ENCODE results near the gene ATOH8.

The ATOH8 gene

DNA sequence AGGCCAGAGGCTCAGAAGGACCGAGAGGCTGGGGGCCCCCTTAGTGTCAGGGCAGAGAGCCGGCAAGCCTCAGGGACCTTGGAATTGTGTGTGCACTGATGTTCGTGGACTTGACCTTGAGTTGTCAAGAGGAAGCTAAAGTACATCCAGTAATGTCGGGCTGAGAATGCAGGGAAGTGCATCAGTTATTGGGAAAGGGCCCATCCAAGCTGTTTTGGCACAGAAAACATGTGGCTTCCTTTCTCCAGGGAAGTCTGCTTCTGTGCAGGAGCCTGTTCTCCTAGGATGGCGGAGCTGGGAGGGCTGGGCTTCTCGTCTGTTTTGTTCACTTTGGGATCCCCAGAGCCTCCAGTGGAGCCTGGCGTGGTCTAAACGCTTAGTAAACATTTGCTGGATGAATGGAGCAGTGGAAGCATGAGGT, 23.7 kb downstream of the ATOH8 start:
- H3K9ac ChIP-seq (ENCODE audit: low read depth, low read length) = no peak overlapping the region
- peaks cover 8% of the 10 kb centered on the region; the same call in 1 of the 2 replicates for H3K27me3 ChIP-seq (ENCODE audit: insufficient read depth, low read length)
- H3K9me3 ChIP-seq (ENCODE audit: insufficient read depth, low read depth, low read length) = no peaks in the 10 kb centered on the region
- H3K4me3 ChIP-seq (ENCODE audit: low read length) = no peak overlapping the region
- no peak overlapping the region for H3K27ac ChIP-seq (ENCODE audit: low read length)
- H3K36me3 ChIP-seq (ENCODE audit: insufficient read depth, low read depth, low read length) = no peaks in the 10 kb centered on the region
- H3K4me1 ChIP-seq (ENCODE audit: insufficient read depth, low read length) = no peaks in the 10 kb centered on the region; the same call in 1 of the 2 replicates

- no peak overlapping the region for H3K27ac ChIP-seq (ENCODE audit: low read length)
- no peak overlapping the region for H3K9ac ChIP-seq (ENCODE audit: low read depth, low read length)
- H3K36me3 ChIP-seq (ENCODE audit: insufficient read depth, low read depth, low read length) = no peaks in the 10 kb centered on the region
- no peaks in the 10 kb centered on the region for H3K9me3 ChIP-seq (ENCODE audit: insufficient read depth, low read depth, low read length)
- no peaks in the 10 kb centered on the region for H3K4me1 ChIP-seq (ENCODE audit: insufficient read depth, low read length)
- no peaks in the 10 kb centered on the region for H3K27me3 ChIP-seq (ENCODE audit: insufficient read depth, low read length)
- H3K4me3 ChIP-seq (ENCODE audit: low read length) = no peak overlapping the region
These were observed 25.0 kb downstream of the ATOH8 start for GRCh38 chr2:85778646-85779379.

- Histone ChIP-seq H3K4me1 (ENCODE audit: insufficient read depth, low read length) (no peaks in the 10 kb centered on the region), H3K36me3 (ENCODE audit: insufficient read depth, low read depth, low read length) (no peaks in the 10 kb centered on the region), H3K4me3 (ENCODE audit: low read length) (no peak overlapping the region), H3K9ac (ENCODE audit: low read depth, low read length) (no peak overlapping the region), H3K9me3 (ENCODE audit: insufficient read depth, low read depth, low read length) (no peaks in the 10 kb centered on the region), H3K27me3 (ENCODE audit: insufficient read depth, low read length) (no peaks in the 10 kb centered on the region), H3K27ac (ENCODE audit: low read length) (no peak overlapping the region)
These were observed 26.0 kb downstream of the ATOH8 start for GRCh38 chr2:85779641-85780315.

DNA sequence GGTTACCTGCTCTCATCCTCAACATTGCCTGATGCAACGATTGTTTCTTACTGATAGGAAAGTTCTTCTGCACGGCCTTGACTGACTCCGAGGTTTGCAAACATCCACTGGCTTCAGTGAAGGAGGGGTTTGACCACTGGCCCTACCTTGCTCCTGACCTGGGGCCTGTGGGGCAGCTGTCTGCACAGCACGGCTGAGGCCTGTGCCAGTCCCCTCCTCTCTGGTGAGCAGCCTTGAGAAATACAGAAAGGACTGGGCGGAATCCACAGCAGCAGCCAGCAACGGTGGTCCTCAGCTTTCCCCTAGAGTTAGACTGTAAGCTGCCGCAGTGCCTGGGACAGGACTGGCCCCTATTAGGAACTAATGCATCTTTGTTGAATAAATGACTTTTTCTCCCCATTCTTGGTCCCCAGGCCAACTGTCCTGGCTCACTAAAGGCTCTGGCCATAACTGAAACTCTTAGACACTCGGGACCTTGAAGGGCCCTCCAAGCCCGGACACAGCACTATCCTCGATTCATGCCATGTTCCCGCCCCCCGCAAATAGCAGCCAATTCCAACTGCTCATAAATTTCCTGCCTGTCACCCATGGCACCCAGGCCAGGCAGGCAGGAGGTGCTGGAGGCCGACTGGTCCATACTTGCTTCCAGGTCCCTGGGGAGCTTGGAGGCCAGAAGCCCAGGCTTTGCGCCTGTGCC, 26.7 kb downstream of the ATOH8 start:
- H3K36me3 ChIP-seq (ENCODE audit: insufficient read depth, low read depth, low read length) = no peaks in the 10 kb centered on the region
- H3K27ac ChIP-seq (ENCODE audit: low read length) = no peak overlapping the region
- H3K4me3 ChIP-seq (ENCODE audit: low read length) = no peak overlapping the region
- H3K4me1 ChIP-seq (ENCODE audit: insufficient read depth, low read length) = no peaks in the 10 kb centered on the region
- no peaks in the 10 kb centered on the region for H3K27me3 ChIP-seq (ENCODE audit: insufficient read depth, low read length)
- no peak overlapping the region for H3K9ac ChIP-seq (ENCODE audit: low read depth, low read length)
- H3K9me3 ChIP-seq (ENCODE audit: insufficient read depth, low read depth, low read length) = no peaks in the 10 kb centered on the region

DNA sequence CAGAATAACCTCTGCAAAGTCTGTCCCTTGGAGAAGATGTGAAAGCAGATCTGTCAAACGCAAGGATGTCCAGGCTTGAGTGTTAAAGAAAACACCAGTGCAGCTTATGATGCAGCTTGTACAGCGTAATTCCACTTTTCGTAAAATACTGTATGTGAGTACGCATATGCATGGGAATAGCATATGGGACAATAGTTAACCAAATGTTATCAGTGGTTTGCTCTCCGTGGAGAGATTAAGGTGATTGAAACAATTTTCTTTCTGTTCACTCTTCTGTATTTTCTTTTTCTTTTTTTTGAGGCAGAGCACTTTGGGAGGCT, 27.2 kb downstream of the ATOH8 start:
- no peak overlapping the region for H3K4me3 ChIP-seq (ENCODE audit: low read length)
- H3K27ac ChIP-seq (ENCODE audit: low read length) = no peak overlapping the region
- no peaks in the 10 kb centered on the region for H3K9me3 ChIP-seq (ENCODE audit: insufficient read depth, low read depth, low read length)
- no peak overlapping the region for H3K9ac ChIP-seq (ENCODE audit: low read depth, low read length)
- H3K27me3 ChIP-seq (ENCODE audit: insufficient read depth, low read length) = no peaks in the 10 kb centered on the region
- no peaks in the 10 kb centered on the region for H3K4me1 ChIP-seq (ENCODE audit: insufficient read depth, low read length)
- no peaks in the 10 kb centered on the region for H3K36me3 ChIP-seq (ENCODE audit: insufficient read depth, low read depth, low read length)

DNA sequence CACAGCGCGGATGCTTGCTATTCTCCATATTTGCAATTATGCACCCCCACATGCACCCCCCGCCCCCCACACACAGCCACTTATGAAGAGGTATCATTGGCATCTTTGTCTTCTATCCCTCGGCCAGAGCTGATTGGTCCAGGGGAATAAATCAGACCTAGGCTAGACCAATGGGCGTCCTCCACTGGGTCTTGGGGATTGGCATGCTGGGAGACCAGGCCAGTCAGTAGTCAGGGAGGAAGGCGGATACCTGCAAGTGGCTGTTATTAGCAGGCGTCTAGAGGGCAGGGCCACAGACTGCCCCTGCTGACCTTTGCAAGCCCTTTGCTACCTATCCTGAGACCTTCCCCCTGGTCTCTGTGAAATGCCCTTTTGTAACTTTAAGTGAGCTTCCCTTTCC, 30.0 kb downstream of the ATOH8 start:
- Histone ChIP-seq H3K9me3 (ENCODE audit: insufficient read depth, low read depth, low read length) (no peaks in the 10 kb centered on the region), H3K36me3 (ENCODE audit: insufficient read depth, low read depth, low read length) (no peaks in the 10 kb centered on the region), H3K27me3 (ENCODE audit: insufficient read depth, low read length) (no peaks in the 10 kb centered on the region), H3K4me3 (ENCODE audit: low read length) (no peak overlapping the region), H3K4me1 (ENCODE audit: insufficient read depth, low read length) (no peaks in the 10 kb centered on the region), H3K27ac (ENCODE audit: low read length) (no peak overlapping the region), H3K9ac (ENCODE audit: low read depth, low read length) (no peak overlapping the region)

- Histone ChIP-seq H3K27me3 (ENCODE audit: insufficient read depth, low read length) (no peaks in the 10 kb centered on the region), H3K4me3 (ENCODE audit: low read length) (no peak overlapping the region; the same call in 1 of the 2 replicates), H3K9ac (ENCODE audit: low read depth, low read length) (no peak overlapping the region), H3K9me3 (ENCODE audit: insufficient read depth, low read depth, low read length) (no peaks in the 10 kb centered on the region), H3K4me1 (ENCODE audit: insufficient read depth, low read length) (no peaks in the 10 kb centered on the region), H3K36me3 (ENCODE audit: insufficient read depth, low read depth, low read length) (no peaks in the 10 kb centered on the region), H3K27ac (ENCODE audit: low read length) (no peak overlapping the region)
These were observed 30.7 kb downstream of the ATOH8 start for GRCh38 chr2:85784474-85784986.

DNA sequence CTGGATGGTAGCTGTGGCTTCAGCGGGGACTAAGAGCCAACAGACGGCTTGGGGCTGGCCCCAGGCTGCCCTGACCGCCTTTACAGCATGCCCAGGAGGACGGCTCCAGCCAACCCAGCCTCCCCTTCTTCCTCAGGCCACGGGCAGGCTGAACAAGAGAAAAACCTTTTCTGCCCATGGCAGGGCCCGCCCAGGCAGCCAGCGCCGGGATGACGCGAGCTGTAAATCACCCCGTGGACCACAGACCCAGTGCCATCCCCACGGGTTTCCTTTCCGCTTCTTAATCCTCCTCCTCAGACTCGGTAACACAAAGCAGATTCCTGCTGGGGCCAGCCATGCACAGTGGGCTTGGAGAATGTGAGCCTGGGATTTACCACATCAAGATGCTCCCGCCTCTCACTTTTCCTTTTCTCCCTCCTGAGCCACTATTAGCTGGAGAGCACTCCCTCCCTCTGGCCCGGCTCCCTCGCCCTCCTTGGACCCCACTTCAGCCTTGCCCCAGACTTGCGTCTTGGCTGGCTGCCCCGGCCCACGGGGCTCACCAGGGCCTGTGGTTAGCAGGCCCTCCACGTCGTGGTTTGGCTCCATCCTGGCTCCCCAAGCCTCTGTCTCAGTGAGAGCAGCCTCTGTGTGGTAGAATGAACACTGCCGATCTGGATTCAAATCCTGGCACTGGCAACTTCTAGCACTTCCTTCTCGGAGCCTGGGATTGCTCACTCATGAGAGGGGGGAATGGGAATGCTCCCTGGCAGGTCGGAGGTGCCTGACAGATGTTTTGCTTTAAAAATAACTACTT, 31.4 kb downstream of the ATOH8 start:
- no peak overlapping the region for H3K27ac ChIP-seq (ENCODE audit: low read length)
- no peaks in the 10 kb centered on the region for H3K27me3 ChIP-seq (ENCODE audit: insufficient read depth, low read length)
- H3K9ac ChIP-seq (ENCODE audit: low read depth, low read length) = no peak overlapping the region
- no peaks in the 10 kb centered on the region for H3K36me3 ChIP-seq (ENCODE audit: insufficient read depth, low read depth, low read length)
- H3K4me3 ChIP-seq (ENCODE audit: low read length) = no peak overlapping the region
- no peaks in the 10 kb centered on the region for H3K4me1 ChIP-seq (ENCODE audit: insufficient read depth, low read length)
- no peaks in the 10 kb centered on the region for H3K9me3 ChIP-seq (ENCODE audit: insufficient read depth, low read depth, low read length)

DNA sequence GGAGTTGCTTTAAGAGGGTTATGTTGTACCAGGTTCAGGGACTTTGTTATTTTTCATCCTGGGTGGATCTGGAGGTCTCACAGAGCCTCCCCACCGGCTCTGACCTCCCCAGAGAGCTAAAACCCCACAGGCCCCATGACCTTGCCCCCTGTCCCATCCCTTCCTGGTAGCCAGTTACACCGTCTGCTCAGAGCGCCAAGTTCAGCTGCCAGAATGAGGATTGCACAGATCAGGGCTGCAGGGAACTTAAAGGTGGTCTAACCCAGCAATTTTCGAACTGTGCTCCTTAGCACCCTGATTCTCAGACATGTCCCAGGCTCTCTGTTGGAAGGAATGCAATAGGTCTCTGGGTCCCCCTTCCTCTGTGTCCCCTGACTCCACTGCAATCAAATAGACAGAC, 32.1 kb downstream of the ATOH8 start:
- no peak overlapping the region for H3K9ac ChIP-seq (ENCODE audit: low read depth, low read length)
- H3K27me3 ChIP-seq (ENCODE audit: insufficient read depth, low read length) = no peaks in the 10 kb centered on the region
- no peaks in the 10 kb centered on the region for H3K36me3 ChIP-seq (ENCODE audit: insufficient read depth, low read depth, low read length)

GRCh38 chr2:85786444-85786843, 32.7 kb downstream of the ATOH8 start:
- Histone ChIP-seq H3K27me3 (ENCODE audit: insufficient read depth, low read length) (no peaks in the 10 kb centered on the region), H3K36me3 (ENCODE audit: insufficient read depth, low read depth, low read length) (no peaks in the 10 kb centered on the region), H3K4me1 (ENCODE audit: insufficient read depth, low read length) (no peaks in the 10 kb centered on the region), H3K27ac (ENCODE audit: low read length) (no peak overlapping the region), H3K9me3 (ENCODE audit: insufficient read depth, low read depth, low read length) (no peaks in the 10 kb centered on the region), H3K9ac (ENCODE audit: low read depth, low read length) (no peak overlapping the region), H3K4me3 (ENCODE audit: low read length) (no peak overlapping the region)

More for the DNA sequence above, 32.1 kb downstream of the ATOH8 start:
- Histone ChIP-seq H3K9me3 (ENCODE audit: insufficient read depth, low read depth, low read length) (no peaks in the 10 kb centered on the region), H3K4me1 (ENCODE audit: insufficient read depth, low read length) (no peaks in the 10 kb centered on the region), H3K27ac (ENCODE audit: low read length) (no peak overlapping the region), H3K4me3 (ENCODE audit: low read length) (no peak overlapping the region)

DNA sequence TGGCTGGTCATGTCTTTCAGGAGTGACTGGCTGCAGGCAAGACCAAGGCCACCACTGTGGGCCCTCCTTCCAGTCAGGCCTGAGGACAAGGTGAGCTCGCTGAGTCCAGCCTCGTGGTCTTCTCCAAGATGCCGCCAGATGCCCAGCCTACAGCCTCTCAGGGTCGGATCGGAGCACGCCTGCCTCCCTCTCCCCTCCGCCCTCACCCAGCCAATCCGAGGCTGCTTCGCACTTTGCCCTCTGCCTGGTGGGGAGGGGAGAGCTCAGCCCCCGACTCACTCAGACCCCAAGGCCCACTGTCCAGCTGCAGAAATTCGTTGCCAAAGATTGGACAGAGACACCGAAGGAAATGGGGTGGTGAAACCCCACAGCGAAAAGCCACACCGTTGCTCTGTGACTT, 33.1 kb downstream of the ATOH8 start:
- Histone ChIP-seq H3K27me3 (ENCODE audit: insufficient read depth, low read length) (no peaks in the 10 kb centered on the region), H3K27ac (ENCODE audit: low read length) (no peak overlapping the region), H3K9ac (ENCODE audit: low read depth, low read length) (no peak overlapping the region), H3K4me1 (ENCODE audit: insufficient read depth, low read length) (no peaks in the 10 kb centered on the region), H3K9me3 (ENCODE audit: insufficient read depth, low read depth, low read length) (no peaks in the 10 kb centered on the region), H3K36me3 (ENCODE audit: insufficient read depth, low read depth, low read length) (no peaks in the 10 kb centered on the region), H3K4me3 (ENCODE audit: low read length) (no peak overlapping the region)
